ENCODE measurements around the gene LRIG2. TPM values are rescaled to one million over a fixed set of nuclear protein-coding genes. Genes with fewer than 3 reads are reported as not detected.
A peak's percentile ranks its signal among the peaks of the same experiment; 100 is the strongest.

The LRIG2 gene
- total RNA-seq, 1 experiment from 2014 or later, result 22.5 TPM

DNA sequence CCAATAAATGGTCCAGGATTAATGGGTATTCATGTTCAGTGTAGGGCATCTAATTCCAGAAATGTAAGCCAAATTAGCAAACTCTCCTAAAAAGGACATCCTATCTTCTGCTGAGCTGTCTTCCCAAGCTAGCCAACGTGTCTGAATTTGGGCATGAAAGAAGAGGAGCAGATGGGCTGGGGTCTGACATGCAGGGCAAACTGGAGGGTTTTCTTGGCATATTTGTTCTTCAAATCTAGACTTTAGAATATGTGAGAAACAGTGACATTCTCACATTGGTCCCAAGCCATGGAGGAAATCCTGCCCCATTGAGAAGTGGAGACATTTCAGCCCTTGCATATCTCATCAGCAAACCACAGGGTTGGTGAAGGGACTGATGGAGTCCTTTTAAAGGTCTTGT lies 67.2 kb downstream of the LRIG2 start (continued):
- TF ChIP-seq ESRRA (CRISPR knock-in tag; IDR thresholded peaks at IDR 0.05; ENCODE audit: borderline replicate concordance), result no peak

- ATAC-seq (peak; percentile 90), DNase-seq (ENCODE audit: low spot score) (peak; percentile 67)
- Mint-ChIP-seq H3K27ac (no peak overlapping the region), H3K27me3 (ENCODE audit: low read depth) (no peaks in the 10 kb centered on the region), H3K4me3 (no peak overlapping the region), H3K9me3 (no peaks in the 10 kb centered on the region), H3K36me3 (no peaks in the 10 kb centered on the region), H3K4me1 (peaks cover 26% of the 10 kb centered on the region)
- ChIA-PET POLR2A (no interaction called here), CTCF (interaction anchor here (0.6 to 5.0 kb wide), 21 partner anchors 9 to 640 kb away, joined by 3 to 21 read pairs (median 4); partner anchors contain the start of genes MAGI3 and PPM1J)
- no peak for TF ChIP-seq TEAD4 (CRISPR knock-in tag; IDR thresholded peaks at IDR 0.05)
- TF ChIP-seq, protein P1, sequence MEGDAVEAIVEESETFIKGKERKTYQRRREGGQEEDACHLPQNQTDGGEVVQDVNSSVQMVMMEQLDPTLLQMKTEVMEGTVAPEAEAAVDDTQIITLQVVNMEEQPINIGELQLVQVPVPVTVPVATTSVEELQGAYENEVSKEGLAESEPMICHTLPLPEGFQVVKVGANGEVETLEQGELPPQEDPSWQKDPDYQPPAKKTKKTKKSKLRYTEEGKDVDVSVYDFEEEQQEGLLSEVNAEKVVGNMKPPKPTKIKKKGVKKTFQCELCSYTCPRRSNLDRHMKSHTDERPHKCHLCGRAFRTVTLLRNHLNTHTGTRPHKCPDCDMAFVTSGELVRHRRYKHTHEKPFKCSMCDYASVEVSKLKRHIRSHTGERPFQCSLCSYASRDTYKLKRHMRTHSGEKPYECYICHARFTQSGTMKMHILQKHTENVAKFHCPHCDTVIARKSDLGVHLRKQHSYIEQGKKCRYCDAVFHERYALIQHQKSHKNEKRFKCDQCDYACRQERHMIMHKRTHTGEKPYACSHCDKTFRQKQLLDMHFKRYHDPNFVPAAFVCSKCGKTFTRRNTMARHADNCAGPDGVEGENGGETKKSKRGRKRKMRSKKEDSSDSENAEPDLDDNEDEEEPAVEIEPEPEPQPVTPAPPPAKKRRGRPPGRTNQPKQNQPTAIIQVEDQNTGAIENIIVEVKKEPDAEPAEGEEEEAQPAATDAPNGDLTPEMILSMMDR (IDR thresholded peaks at IDR 0.05), result peak; percentile 69
These were observed 67.8 kb downstream of the LRIG2 start for GRCh38 chr1:113140588-113141446.

- Mint-ChIP-seq H3K4me1 (peaks cover 27% of the 10 kb centered on the region), H3K9me3 (no peaks in the 10 kb centered on the region), H3K27ac (no peak overlapping the region), H3K4me3 (no peak overlapping the region), H3K27me3 (ENCODE audit: low read depth) (no peaks in the 10 kb centered on the region), H3K36me3 (no peaks in the 10 kb centered on the region)
- POLR2A ChIA-PET, result no interaction called here
- CTCF ChIA-PET, result interaction anchor here (0.6 to 5.0 kb wide), 7 partner anchors 56 to 662 kb away, joined by 3 to 21 read pairs (median 5); partner anchors contain the start of genes LRIG2 and PPM1J
- ATAC-seq (no peak), DNase-seq (ENCODE audit: low spot score) (no peak)
- TF ChIP-seq, protein P2, sequence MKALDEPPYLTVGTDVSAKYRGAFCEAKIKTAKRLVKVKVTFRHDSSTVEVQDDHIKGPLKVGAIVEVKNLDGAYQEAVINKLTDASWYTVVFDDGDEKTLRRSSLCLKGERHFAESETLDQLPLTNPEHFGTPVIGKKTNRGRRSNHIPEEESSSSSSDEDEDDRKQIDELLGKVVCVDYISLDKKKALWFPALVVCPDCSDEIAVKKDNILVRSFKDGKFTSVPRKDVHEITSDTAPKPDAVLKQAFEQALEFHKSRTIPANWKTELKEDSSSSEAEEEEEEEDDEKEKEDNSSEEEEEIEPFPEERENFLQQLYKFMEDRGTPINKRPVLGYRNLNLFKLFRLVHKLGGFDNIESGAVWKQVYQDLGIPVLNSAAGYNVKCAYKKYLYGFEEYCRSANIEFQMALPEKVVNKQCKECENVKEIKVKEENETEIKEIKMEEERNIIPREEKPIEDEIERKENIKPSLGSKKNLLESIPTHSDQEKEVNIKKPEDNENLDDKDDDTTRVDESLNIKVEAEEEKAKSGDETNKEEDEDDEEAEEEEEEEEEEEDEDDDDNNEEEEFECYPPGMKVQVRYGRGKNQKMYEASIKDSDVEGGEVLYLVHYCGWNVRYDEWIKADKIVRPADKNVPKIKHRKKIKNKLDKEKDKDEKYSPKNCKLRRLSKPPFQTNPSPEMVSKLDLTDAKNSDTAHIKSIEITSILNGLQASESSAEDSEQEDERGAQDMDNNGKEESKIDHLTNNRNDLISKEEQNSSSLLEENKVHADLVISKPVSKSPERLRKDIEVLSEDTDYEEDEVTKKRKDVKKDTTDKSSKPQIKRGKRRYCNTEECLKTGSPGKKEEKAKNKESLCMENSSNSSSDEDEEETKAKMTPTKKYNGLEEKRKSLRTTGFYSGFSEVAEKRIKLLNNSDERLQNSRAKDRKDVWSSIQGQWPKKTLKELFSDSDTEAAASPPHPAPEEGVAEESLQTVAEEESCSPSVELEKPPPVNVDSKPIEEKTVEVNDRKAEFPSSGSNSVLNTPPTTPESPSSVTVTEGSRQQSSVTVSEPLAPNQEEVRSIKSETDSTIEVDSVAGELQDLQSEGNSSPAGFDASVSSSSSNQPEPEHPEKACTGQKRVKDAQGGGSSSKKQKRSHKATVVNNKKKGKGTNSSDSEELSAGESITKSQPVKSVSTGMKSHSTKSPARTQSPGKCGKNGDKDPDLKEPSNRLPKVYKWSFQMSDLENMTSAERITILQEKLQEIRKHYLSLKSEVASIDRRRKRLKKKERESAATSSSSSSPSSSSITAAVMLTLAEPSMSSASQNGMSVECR (CRISPR knock-in tag; IDR thresholded peaks at IDR 0.05; ENCODE audit: borderline replicate concordance), result no peak
- TF ChIP-seq ZNF671 (CRISPR knock-in tag; IDR thresholded peaks at IDR 0.05), result no peak
- no peak for TF ChIP-seq AFF4 (CRISPR knock-in tag; IDR thresholded peaks at IDR 0.05; ENCODE audit: borderline replicate concordance)
- no peak for TF ChIP-seq GABPB1 (CRISPR knock-in tag; IDR thresholded peaks at IDR 0.05)
- no peak for TF ChIP-seq TP53 (CRISPR knock-in tag; IDR thresholded peaks at IDR 0.05)
- no peak for TF ChIP-seq RELA (CRISPR knock-in tag; IDR thresholded peaks at IDR 0.05; ENCODE audit: borderline replicate concordance)
- TF ChIP-seq, protein P1 (IDR thresholded peaks at IDR 0.05), result no peak
- no peak for TF ChIP-seq ZNF263 (CRISPR knock-in tag; IDR thresholded peaks at IDR 0.05; ENCODE audit: low read depth)
- no peak for TF ChIP-seq SP1 (CRISPR knock-in tag; conservative IDR thresholded peaks at IDR 0.05)
- no peak for TF ChIP-seq HMGA2 (CRISPR knock-in tag; IDR thresholded peaks at IDR 0.05)
- no peak for TF ChIP-seq ZNF138 (CRISPR knock-in tag; conservative IDR thresholded peaks at IDR 0.05)
- no peak for TF ChIP-seq CBFB (CRISPR knock-in tag; IDR thresholded peaks at IDR 0.05; ENCODE audit: low read depth)
- TF ChIP-seq ZNF416 (CRISPR knock-in tag; IDR thresholded peaks at IDR 0.05), result no peak
- TF ChIP-seq, protein P3, sequence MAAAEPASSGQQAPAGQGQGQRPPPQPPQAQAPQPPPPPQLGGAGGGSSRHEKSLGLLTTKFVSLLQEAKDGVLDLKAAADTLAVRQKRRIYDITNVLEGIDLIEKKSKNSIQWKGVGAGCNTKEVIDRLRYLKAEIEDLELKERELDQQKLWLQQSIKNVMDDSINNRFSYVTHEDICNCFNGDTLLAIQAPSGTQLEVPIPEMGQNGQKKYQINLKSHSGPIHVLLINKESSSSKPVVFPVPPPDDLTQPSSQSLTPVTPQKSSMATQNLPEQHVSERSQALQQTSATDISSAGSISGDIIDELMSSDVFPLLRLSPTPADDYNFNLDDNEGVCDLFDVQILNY (CRISPR knock-in tag; IDR thresholded peaks at IDR 0.05), result no peak
These were observed 68.9 kb downstream of the LRIG2 start for GRCh38 chr1:113141650-113142473.

All from WTC11 (cell line).